ENCODE data around the gene DERL2. TPM values are rescaled to one million over a fixed set of nuclear protein-coding genes. Genes with fewer than 3 reads are reported as not detected.

DERL2 gene
- total RNA-seq, 1 experiment from 2014 or later, result 107 TPM

GRCh38 chr17:5501685-5502084 is 15.7 kb upstream of the DERL2 start:
- Mint-ChIP-seq H3K36me3 (ENCODE audit: insufficient read depth, unreplicated experiment) (no peaks in the 10 kb centered on the region), H3K4me3 (ENCODE audit: unreplicated experiment) (no peak overlapping the region), H3K27ac (ENCODE audit: low read depth, unreplicated experiment) (no peak overlapping the region), H3K4me1 (ENCODE audit: insufficient read depth, unreplicated experiment) (peaks cover 5% of the 10 kb centered on the region), H3K9me3 (ENCODE audit: unreplicated experiment) (no peaks in the 10 kb centered on the region), H3K27me3 (ENCODE audit: insufficient read depth, unreplicated experiment) (peaks cover 11% of the 10 kb centered on the region)
- CTCF ChIA-PET, result interaction anchor here (0.6 kb wide), 1 partner anchor 1905 kb away, joined by 3 read pairs; no protein-coding TSS in a partner anchor
- no peak for DNase-seq (ENCODE audit: unreplicated experiment)
- intact Hi-C loops (cut with micrococcal nuclease), result no loop called here
- POLR2A ChIA-PET, result interaction anchor here (1.1 kb wide), 1 partner anchor 18 kb away, joined by 3 read pairs; no protein-coding TSS in a partner anchor
- no peak for TF ChIP-seq CTCF (IDR thresholded peaks at IDR 0.05; ENCODE audit: unreplicated experiment)
- BruUV-seq (replicated peaks), result no TSS peak

- POLR2A ChIA-PET, result interaction anchor here (1.1 to 2.0 kb wide), 3 partner anchors 13 to 19 kb away, joined by 3 to 4 read pairs (median 4); partner anchors contain the start of genes DERL2 and MIS12
- peaks cover 5% of the 10 kb centered on the region for H3K4me1 Mint-ChIP-seq (ENCODE audit: insufficient read depth, unreplicated experiment)
- H3K9me3 Mint-ChIP-seq (ENCODE audit: unreplicated experiment), result no peaks in the 10 kb centered on the region
- no peak overlapping the region for H3K27ac Mint-ChIP-seq (ENCODE audit: low read depth, unreplicated experiment)
- no TSS peak for BruUV-seq (replicated peaks)
- intact Hi-C loops (cut with micrococcal nuclease), result no loop called here
- CTCF ChIA-PET, result interaction anchor here (0.6 to 1.2 kb wide), 3 partner anchors 87 to 1906 kb away, joined by 3 read pairs; no protein-coding TSS in a partner anchor
- peaks cover 11% of the 10 kb centered on the region for H3K27me3 Mint-ChIP-seq (ENCODE audit: insufficient read depth, unreplicated experiment)
- no peak for TF ChIP-seq CTCF (IDR thresholded peaks at IDR 0.05; ENCODE audit: unreplicated experiment)
- DNase-seq (ENCODE audit: unreplicated experiment), result peak; percentile 17
- no peaks in the 10 kb centered on the region for H3K36me3 Mint-ChIP-seq (ENCODE audit: insufficient read depth, unreplicated experiment)
- H3K4me3 Mint-ChIP-seq (ENCODE audit: unreplicated experiment), result peak overlapping the region; percentile 67
Observed at GRCh38 chr17:5500589-5501391, 14.8 kb upstream of the DERL2 start.

GRCh38 chr17:5500247-5500588 is 14.2 kb upstream of the DERL2 start:
- H3K4me3 Mint-ChIP-seq (ENCODE audit: unreplicated experiment), result peak overlapping the region; percentile 67
- intact Hi-C loops (cut with micrococcal nuclease), result no loop called here
- no peak overlapping the region for H3K27ac Mint-ChIP-seq (ENCODE audit: low read depth, unreplicated experiment)
- CTCF ChIA-PET, result interaction anchor here (0.8 to 1.2 kb wide), 2 partner anchors 87 to 95 kb away, joined by 3 read pairs; no protein-coding TSS in a partner anchor
- H3K9me3 Mint-ChIP-seq (ENCODE audit: unreplicated experiment), result no peaks in the 10 kb centered on the region
- DNase-seq (ENCODE audit: unreplicated experiment), result no peak
- POLR2A ChIA-PET, result interaction anchor here (1.5 to 2.0 kb wide), 2 partner anchors 12 to 14 kb away, joined by 4 read pairs; partner anchors contain the start of genes DERL2 and MIS12
- peaks cover 11% of the 10 kb centered on the region for H3K27me3 Mint-ChIP-seq (ENCODE audit: insufficient read depth, unreplicated experiment)
- BruUV-seq (replicated peaks), result no TSS peak
- no peak for TF ChIP-seq CTCF (IDR thresholded peaks at IDR 0.05; ENCODE audit: unreplicated experiment)
- peaks cover 5% of the 10 kb centered on the region for H3K4me1 Mint-ChIP-seq (ENCODE audit: insufficient read depth, unreplicated experiment)
- no peaks in the 10 kb centered on the region for H3K36me3 Mint-ChIP-seq (ENCODE audit: insufficient read depth, unreplicated experiment)

DNA sequence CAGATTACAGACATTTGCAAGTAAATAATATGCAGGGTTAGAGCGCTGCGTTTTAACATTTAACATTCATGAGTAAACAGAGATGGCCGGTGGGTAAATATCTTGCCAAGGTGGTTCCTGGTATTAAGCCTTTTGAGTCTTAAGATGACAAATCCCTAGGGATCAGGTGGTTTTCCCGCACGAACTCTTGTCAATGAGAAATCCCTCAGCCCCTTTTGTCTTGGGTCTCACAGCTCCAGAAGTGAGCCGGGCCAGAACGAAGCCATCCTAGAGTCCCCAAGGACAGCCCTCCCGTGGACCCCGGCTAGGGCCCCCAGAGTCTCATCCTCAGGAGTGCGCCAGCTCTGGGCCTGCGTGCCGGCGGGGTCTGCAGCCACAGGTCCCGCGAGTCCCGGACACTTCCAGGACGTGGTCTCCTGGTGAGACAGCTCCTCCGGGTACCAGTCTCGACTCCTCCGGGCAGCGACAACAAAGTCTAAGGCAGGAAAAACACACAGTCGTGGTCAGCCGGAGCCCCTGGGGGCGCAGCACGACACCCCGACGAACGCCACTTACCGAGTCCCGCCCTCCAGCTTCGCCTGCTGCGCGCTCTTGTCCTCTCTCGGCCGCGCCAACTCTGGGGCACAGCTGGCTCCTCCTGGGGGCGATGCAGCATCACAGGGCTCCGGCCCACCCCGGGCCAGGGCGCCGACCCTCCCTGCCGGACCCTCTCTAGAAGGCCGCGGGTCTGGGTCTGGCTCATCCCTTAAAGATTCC is 13.7 kb upstream of the DERL2 start:
- Mint-ChIP-seq H3K4me3 (ENCODE audit: unreplicated experiment) (peak overlapping the region; percentile 67), H3K27me3 (ENCODE audit: insufficient read depth, unreplicated experiment) (peaks cover 11% of the 10 kb centered on the region), H3K9me3 (ENCODE audit: unreplicated experiment) (no peaks in the 10 kb centered on the region), H3K4me1 (ENCODE audit: insufficient read depth, unreplicated experiment) (peaks cover 5% of the 10 kb centered on the region), H3K27ac (ENCODE audit: low read depth, unreplicated experiment) (no peak overlapping the region), H3K36me3 (ENCODE audit: insufficient read depth, unreplicated experiment) (no peaks in the 10 kb centered on the region)
- CTCF ChIA-PET, result interaction anchor here (0.6 to 0.8 kb wide), 2 partner anchors 88 to 95 kb away, joined by 3 read pairs; no protein-coding TSS in a partner anchor
- no peak for DNase-seq (ENCODE audit: unreplicated experiment)
- intact Hi-C loops (cut with micrococcal nuclease), result no loop called here
- no TSS peak for BruUV-seq (replicated peaks)
- TF ChIP-seq CTCF (IDR thresholded peaks at IDR 0.05; ENCODE audit: unreplicated experiment), result no peak
- POLR2A ChIA-PET, result interaction anchor here (1.1 to 2.0 kb wide), 3 partner anchors 12 to 33 kb away, joined by 4 read pairs; partner anchors contain the start of genes DERL2 and MIS12

Data from MCF 10A (cell line).